NCI-H226 (cell line): ENCODE measurements around the gene WDR43.

Experiments
- DNase-seq: peaks from one replicate; pipeline ENCODE4 v3.0.0-alpha.2; 2015

The WDR43 gene

GRCh38 chr2:28909655-28910353, 15.3 kb downstream of the WDR43 start:
- DNase-seq: no peak

- DNase-seq: peak; percentile 49
These were observed 21.5 kb downstream of the WDR43 start for GRCh38 chr2:28915939-28916338.

DNA sequence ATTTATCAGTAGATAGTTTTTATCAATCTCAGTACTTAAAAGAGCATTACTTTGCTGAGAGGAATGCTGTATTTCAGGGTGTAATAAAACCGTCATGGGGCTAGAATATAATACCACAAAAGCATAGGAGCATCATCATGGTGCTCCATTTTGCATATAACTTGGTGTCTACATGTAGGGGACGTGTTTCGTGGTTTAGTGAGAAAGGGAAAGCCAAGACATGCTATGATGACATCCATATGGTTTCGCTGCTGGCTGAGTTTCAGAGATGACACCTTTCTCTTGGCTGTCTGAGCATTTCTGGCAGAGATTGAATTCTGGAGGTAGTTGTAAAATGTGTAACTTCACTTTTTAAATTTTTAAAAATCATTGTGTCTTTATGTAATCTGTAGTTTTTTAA, 32.4 kb downstream of the WDR43 start:
- no peak for DNase-seq

- DNase-seq: no peak
These were observed 33.0 kb downstream of the WDR43 start for GRCh38 chr2:28927469-28927868.

DNA sequence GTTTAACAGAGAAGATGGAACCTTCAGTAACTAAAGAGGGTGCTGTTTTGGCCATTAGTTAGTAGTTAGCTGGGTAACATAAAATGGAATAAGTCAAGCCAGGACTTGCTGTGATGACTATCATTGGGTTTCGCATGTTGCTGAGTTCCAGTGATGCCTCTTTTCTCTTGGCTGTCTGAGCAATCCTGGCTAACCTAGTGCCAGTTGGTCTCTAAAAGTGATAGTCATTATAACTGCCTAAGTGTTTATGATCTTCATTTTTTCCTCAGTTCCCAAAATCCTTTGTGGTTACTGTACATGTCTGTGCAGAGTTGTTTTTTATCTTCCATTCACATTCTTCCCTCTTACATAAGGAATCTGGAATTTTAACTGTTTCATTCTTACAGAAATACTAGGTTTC, 33.4 kb downstream of the WDR43 start:
- DNase-seq: no peak

DNA sequence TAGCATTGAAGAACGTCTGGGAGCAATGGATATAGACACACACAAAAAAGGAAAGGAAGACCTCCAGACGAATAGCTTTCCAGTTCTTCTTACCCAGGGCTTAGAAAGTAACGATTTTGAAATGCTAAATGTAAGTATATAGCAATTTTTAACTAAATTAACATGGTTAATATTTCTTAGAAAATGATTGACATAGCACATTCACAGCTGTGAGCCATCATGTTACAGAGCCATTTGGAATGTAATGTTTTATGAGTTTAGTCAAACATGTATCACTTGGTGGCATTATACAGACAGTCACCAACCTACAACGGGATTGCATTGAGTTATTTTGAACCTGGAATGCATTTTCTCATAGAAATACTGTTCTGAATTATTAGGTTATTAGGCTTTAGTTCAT, 35.1 kb downstream of the WDR43 start:
- no peak for DNase-seq

DNA sequence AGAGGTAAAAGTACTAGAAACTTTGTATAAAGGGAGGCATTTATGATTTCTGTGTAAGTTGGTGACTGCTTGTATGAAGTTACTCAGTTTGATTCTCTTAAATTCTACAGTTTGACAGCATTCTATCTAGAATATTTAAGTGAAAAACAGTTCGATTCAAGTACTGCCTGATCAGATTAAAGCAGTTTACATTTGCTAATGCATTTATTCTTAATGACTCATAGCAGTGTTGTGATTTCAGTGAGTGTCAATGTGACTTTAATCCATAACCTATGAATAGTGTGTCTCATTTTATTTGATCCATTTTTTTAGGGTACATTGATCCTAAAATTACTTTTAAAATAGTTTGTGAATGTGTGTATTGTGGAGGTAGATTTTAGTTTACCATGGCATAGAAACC, 35.7 kb downstream of the WDR43 start:
- DNase-seq: no peak

DNA sequence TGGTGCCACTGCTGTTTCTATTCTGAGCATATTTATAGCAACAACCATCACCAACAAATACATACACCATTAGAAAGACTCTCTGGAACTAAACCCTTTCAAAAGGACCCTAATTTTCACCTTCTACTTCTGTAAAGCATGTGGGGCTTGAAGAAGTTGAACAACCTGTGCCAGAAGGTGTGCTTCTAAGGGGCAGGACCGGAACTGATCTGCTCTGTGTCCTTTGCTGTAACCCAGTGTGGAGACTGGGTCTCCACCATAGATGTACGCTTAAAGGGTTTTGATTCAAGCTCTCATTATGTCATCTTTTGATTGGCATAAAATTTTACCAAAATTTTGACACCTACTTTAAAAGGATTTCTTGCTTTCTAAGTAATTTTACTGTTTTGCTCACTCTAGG, 40.3 kb downstream of the WDR43 start:
- DNase-seq: no peak

DNA sequence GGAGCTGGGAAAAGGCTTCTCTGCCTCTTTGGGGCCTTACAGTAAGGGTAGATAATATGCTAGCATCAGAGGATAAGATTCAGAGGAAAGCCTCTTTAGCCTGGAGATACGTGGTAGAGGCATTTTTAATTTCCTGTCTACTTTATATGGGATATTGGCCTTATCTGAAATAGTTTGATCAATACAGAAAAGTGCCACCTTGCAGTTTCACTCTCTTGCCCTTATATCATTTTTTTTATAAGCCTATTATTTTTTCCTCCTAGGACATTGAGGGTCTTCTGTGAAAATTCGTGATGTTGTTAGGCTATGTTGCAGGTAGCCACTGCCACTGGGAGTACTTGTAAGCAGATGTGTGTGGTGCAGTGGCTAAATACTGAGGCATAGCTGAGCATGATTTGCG, 46.5 kb downstream of the WDR43 start:
- DNase-seq: no peak

GRCh38 chr2:28944535-28945248, 50.2 kb downstream of the WDR43 start:
- no peak for DNase-seq

- no peak for DNase-seq
These were observed 53.7 kb downstream of the WDR43 start for GRCh38 chr2:28948160-28948559.

DNA sequence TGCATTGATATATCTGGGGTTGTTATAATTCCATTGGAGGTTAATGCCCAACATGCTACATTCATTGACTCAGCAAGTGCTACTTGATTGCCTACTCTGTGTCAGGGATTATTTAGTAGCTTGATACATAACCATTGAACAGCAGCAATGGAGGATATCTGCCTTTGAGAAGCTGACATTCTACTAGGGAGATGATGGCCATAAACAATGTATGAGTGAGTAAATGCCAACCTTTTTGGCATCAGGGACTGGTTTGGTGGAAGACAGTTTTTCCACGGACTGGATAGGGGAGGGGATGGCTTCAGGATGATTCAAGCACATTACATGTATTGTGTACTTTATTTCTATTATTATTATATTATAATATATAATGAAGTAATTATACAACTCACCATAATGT, 54.7 kb downstream of the WDR43 start:
- DNase-seq: no peak

DNA sequence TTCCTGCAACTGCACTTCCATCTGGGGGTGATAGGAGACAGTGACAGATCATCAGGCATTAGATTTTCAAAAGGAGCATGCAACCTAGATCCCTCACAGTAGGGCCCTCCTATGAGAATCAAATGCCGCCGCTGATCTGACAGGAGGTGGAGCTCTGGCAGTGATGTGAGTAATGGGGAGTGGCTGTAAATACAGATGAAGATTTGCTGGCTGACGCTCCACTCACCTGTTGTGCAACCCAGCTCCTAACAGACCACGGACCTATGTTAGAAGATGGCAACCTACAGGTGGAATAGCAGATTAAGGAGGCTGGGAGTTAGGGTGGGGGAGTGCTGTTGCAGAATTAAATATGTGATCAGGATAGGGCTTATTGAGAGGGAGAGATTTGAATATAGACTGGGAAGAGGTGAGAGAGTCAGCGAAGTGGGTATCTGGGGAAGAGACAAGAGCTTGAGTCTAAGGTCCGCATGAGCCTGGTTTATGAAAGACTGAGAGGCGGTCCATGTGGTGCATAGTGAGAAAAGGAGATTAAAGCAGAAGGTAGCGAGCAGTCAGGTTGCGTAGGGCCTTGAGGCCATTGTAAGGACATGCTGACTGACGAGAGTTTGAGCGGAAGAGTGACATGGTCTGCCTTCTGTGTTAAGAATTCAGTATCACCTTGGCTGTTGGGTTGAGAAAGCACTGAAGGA, 55.3 kb downstream of the WDR43 start:
- peak; percentile 7 for DNase-seq

GRCh38 chr2:28950941-28951630, 56.6 kb downstream of the WDR43 start:
- DNase-seq: no peak

DNA sequence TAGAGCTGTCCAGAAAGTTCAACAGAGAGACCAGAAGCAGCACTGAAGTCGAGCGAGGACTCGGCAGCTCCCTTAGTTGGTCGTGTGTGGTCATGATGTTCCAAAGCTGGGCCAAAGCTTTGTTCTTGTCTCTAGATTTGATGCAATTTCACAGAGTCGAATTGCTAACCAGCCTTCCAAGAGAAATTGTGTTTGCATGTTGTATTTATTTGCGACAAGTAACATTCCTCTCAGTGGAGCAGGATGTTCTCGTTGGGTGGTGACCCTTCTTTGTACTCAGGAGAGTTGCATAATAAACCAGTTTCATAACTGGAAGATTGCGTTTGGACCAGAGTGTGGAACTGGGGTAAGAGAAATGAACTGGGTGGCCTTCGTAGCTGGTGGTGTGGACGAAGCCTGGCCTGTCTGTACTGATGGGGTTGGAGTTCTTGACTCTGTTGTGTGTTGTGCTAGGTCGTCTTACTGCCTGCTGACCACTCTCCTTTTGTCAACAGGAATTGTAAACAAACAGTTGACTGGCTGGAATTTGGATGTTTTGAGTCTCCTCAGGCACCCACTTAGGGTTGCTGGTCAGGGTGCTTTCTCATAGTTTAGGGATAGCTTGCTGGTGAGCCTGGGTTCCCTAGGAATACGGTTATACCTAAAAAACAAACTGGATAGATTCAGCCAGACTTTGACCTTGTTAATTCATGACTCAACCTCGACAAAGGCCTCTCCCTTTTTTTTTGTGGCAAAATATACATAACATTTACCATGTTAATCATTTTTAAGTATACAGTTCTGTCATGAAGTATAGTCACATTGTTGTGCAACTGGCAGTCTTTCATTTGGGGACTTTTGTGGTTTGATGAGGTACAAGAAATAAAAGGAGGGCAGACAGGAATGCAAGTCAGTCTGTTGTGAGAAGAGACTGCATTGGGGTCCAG, 57.7 kb downstream of the WDR43 start:
- DNase-seq: no peak

DNA sequence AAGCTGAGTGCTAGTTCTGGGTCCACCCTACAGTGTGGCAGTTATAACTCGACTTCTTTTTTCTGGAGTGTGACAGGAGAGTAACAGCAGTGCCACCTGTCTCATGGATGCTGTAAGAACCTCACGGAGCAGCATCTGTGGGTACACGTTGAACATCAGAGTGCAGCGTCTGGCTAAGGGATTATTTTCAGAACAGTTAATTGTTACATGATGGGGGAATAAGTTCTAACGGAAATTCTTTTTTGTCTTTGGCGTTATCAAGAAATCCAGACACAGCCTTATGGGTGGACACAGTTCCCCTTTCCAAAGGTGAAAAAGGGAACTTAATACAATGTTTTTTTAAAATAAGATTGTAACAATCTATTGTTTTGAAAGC, 58.4 kb downstream of the WDR43 start:
- DNase-seq: no peak

GRCh38 chr2:28955467-28955866, 61.0 kb downstream of the WDR43 start:
- DNase-seq: no peak

- no peak for DNase-seq
These were observed 62.0 kb downstream of the WDR43 start for GRCh38 chr2:28956415-28956826.

DNA sequence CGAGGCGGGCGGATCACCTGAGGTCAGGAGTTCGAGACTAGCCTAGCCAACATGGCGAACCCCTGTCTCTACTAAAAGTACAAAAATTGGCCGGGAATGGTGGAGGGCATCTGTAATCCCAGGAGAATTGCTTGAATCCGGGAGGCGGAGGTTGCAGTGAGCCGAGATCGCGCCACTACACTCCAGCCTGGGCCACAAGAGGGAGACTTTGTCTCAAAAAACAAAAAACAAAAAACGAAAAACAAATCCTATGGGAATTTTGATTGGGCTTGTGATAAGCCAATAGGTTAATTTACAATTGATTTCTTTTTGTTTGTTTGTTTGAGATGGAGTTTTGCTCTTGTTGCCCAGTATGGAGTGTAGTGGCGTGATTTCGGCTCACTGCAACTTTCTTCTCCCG, 62.4 kb downstream of the WDR43 start:
- no peak for DNase-seq

DNA sequence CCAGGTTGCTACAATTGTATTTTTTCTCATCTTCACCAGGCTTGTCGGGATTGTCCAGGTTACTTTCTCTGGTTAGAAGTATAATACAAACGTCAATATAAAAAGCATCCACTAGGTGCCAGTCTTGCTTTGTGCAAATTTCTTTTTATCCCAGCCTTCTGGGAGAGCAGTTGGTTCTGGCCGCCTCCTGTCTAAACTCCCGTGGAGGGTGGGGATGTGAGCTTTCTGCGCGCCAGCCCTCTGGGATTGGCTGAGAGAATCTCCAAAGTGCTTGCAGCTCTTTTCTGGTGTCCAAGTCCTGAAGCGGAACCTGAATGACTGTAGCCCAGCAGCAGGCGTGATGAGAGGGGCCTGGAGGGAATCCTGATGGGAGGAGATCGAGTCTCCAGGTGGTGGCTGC, 64.2 kb downstream of the WDR43 start:
- DNase-seq: peak; percentile 65

DNA sequence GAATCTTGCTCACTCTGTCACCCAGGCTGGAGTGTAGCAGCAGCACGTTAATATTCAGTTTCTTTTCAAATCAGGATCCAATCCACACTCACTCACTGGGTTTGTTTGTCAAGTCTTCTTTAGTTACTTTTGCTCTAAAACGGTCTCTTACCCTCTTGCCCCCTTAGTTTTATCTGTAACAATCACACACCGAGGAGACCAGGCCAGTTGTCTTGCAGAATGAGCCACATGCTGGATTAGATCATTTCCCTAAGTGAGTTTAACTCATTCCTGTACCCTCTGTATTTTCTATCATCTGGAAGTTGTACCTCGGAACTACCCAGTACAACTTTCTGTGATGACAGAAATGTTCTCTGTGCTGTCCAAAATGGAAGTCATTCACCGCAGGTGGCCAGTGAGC, 65.9 kb downstream of the WDR43 start:
- no peak for DNase-seq

DNA sequence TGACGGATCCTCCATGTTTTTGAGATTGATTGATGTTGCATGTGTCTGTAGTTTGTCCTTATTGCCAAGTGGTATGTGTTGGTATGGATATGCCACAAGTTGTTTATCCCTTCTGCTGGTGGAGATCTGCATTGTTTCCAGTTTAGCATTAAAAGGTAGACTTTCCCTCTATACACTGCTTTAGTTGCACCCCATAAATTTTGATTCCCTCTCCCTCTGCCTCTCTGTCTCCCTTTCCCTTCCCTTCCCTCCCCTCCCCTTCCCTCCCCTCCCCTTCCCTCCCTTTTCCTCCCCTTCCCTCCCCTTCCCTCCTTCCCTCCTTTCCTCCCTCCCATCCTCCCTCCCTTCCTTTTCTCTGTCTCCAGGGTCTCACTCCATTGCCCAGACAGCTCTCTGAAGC, 68.0 kb downstream of the WDR43 start:
- DNase-seq: no peak
